AG04450 (cell line): ENCODE measurements around the gene GDF7. TPM values are rescaled to one million over a fixed set of nuclear protein-coding genes. Genes with fewer than 3 reads are reported as not detected.

Experiments
- CTCF ChIA-PET: fragments of 300-600, 350-600 bp; formaldehyde crosslinking; extraction: SDS; loops from one replicate; lab custom pipeline; 2022; ENCODE audit warnings: antibody characterized with exemption, inconsistent platforms; lab: Charles Lee
- POLR2A ChIA-PET: fragments of 350-600 bp; formaldehyde crosslinking; extraction: SDS; loops from one replicate; lab custom pipeline; 2021; ENCODE audit warnings: antibody characterized with exemption, inconsistent platforms; lab: Yijun Ruan, JAX
- DNase-seq: peaks from one replicate; pipeline ENCODE4 v3.0.0-alpha.2; 2011; ENCODE audit warnings: low read depth, low spot score
- H3K27ac ChIP-seq: one replicate; pipeline ENCODE4 v1.5.1; 2012; ENCODE audit warnings: low read depth, low read length, control low read depth
- H3K27me3 ChIP-seq: one replicate; pipeline ENCODE4 v1.6.0; 2012; ENCODE audit warnings: low read length; ENCODE audit not compliant: control insufficient read depth, insufficient read depth
- H3K4me3 ChIP-seq: 2 replicates; pipeline ENCODE4 v1.5.1; 2011; ENCODE audit warnings: mild to moderate bottlenecking, low read depth, low read length, control low read depth
- H3K9me3 ChIP-seq: 2 replicates; pipeline ENCODE4 v1.5.1; 2012; ENCODE audit warnings: low read length; ENCODE audit not compliant: control insufficient read depth, insufficient read depth
- CTCF ChIP-seq: IDR thresholded peaks from 2 replicates; pipeline ENCODE4 v1.5.1; 2011; ENCODE audit warnings: low read depth, low read length, control low read depth, inconsistent platforms
- polyA plus RNA-seq: library from polyadenylated mRNA; depleted of rRNA; stranded (reverse); fragments of >200 nt; gene quantifications from 2 replicates; pipeline ENCODE4 v1.2.3, GENCODE V29; 2011

The GDF7 gene
- polyA plus RNA-seq, 1 experiment: 0.01 TPM

GRCh38 chr2:20660506-20661420 lies 6.2 kb upstream of the GDF7 start:
- Histone ChIP-seq H3K27me3 (peaks cover 69% of the 10 kb centered on the region), H3K4me3 (no peak overlapping the region), H3K27ac (no peak overlapping the region), H3K9me3 (no peaks in the 10 kb centered on the region; the same call in 1 of the 2 replicates)
- POLR2A ChIA-PET: no interaction called here
- DNase-seq: no peak
- CTCF ChIA-PET: interaction anchor here (0.5 to 6.0 kb wide), 51 partner anchors 9 to 1454 kb away, joined by 3 to 302 read pairs (median 6); partner anchors contain the start of genes HS1BP3 and LDAH
- TF ChIP-seq CTCF: no peak

GRCh38 chr2:20661421-20662307 lies 5.3 kb upstream of the GDF7 start:
- H3K4me3 ChIP-seq: no peak overlapping the region
- no peak overlapping the region for H3K27ac ChIP-seq
- H3K9me3 ChIP-seq: no peaks in the 10 kb centered on the region; the same call in 1 of the 2 replicates
- CTCF ChIA-PET: interaction anchor here (0.5 to 6.0 kb wide), 61 partner anchors 10 to 456 kb away, joined by 3 to 302 read pairs (median 5); partner anchors contain the start of genes HS1BP3 and LDAH
- POLR2A ChIA-PET: no interaction called here
- peaks cover 76% of the 10 kb centered on the region for H3K27me3 ChIP-seq
- DNase-seq: peak; percentile 61
- TF ChIP-seq CTCF: peak; percentile 98

- ChIA-PET CTCF (interaction anchor here (0.7 to 6.0 kb wide), 24 partner anchors 11 to 455 kb away, joined by 3 to 302 read pairs (median 8); partner anchors contain the start of genes HS1BP3 and LDAH), POLR2A (no interaction called here)
- peaks cover 73% of the 10 kb centered on the region for H3K27me3 ChIP-seq
- no peak overlapping the region for H3K27ac ChIP-seq
- H3K9me3 ChIP-seq: no peaks in the 10 kb centered on the region; the same call in 1 of the 2 replicates
- DNase-seq: no peak
- TF ChIP-seq CTCF: no peak
- H3K4me3 ChIP-seq: no peak overlapping the region
Observed at GRCh38 chr2:20662308-20662937, 4.5 kb upstream of the GDF7 start.

GRCh38 chr2:20663196-20664070 lies 3.5 kb upstream of the GDF7 start:
- no peak for TF ChIP-seq CTCF
- Histone ChIP-seq H3K27me3 (peaks cover 76% of the 10 kb centered on the region), H3K4me3 (no peak overlapping the region), H3K27ac (no peak overlapping the region), H3K9me3 (no peaks in the 10 kb centered on the region; the same call in 1 of the 2 replicates)
- ChIA-PET POLR2A (interaction anchor here (0.6 kb wide), 1 partner anchor 368 kb away, joined by 5 read pairs; no protein-coding TSS in a partner anchor), CTCF (interaction anchor here (6.0 kb wide), 1 partner anchor 300 kb away, joined by 302 read pairs; no protein-coding TSS in a partner anchor)
- DNase-seq: no peak
